Heart left ventricle (tissue), 13 donors: ENCODE measurements around the gene ADRA2B.

Experiments used
- CTCF ChIP-seq, 12 donors: fragments of 200-600 bp; sonication (generic) in 4 of 12; IDR thresholded peaks; one replicate each; pipeline versions ENCODE4 v1.5.0 to v1.8.0; 2018 to 2022; ENCODE audit warnings: antibody characterized with exemption in 12 of 12, mild to moderate bottlenecking in 5 of 12
- POLR2A ChIP-seq, 2 donors: fragments of 450-650 bp; IDR thresholded peaks; one replicate each; pipeline ENCODE4 v1.6.1; 2017; ENCODE audit warnings: antibody characterized with exemption in 2 of 2, mild to moderate bottlenecking in 2 of 2, moderate library complexity in 2 of 2
- donor health status: ischemic (EF 13 %, LVEDD 7.1; RV severe dilation, severe dysfunction).
- donor health status: DM: no; HTN: yes; CAD: no.
- donor health status: DM: no; HTN: no; CAD: no.
- donor health status: ischemic (EF 25% LVEDD 6.9; RV normal size, moderate dysfunction).
- donor health status: ischemic (EF 25% LVEDD 5.7; RV mildly dilated, moderate dysfunction).
- donor health status: ischemic (EF 35%, LVEDD 5.7; RV mildly dilated, moderate dysfunction).
- donor health status: nonischemic (EF 11% LVEDD 7.7; RV severe dilation, severe dysfunction).
- donor health status: DM: yes; HTN: yes; CAD: no.
- donor health status: PGD.
- donor health status: ischemic (EF 29% LVEDD 5.4; RV normal size, mild dysfunction).
- donor health status: nonischemic (EF 23%, LVEDD 6.1; RV moderate dilation, normal function).

GRCh38 chr2:96150791-96151594 lies 34.6 kb upstream of the ADRA2B start:
- no peak for TF ChIP-seq POLR2A (IDR thresholded peaks at IDR 0.05)
- TF ChIP-seq CTCF (IDR thresholded peaks at IDR 0.05), result no peak
